ENCODE data around the gene ARL2BP. TPM values are rescaled to one million over a fixed set of nuclear protein-coding genes. Genes with fewer than 3 reads are reported as not detected.

The ARL2BP gene
- total and polyA plus RNA-seq, 4 donors, result 13.4 to 33.6 (median 19.2) TPM

DNA sequence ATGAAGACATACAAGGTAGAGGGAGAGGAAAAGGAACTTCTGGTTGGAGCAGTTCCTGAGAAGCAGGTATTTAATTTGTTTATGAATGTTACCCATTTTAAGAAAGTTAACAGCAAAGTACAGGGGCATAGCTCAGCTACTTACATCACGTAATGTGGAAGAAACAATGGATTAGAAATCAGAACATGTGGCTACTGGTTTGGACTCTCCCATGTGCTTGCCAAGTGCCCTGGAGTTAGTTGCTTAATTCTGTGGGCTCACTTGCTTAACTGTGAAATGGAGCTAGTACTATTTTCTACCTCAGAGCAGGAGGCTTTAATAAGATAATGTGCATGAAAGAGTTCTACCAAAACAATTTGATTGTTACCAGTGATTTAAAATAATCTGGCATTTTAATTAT lies 31.6 kb upstream of the ARL2BP start:
- no peak overlapping the region for H3K9ac ChIP-seq (ENCODE audit: low read depth in 1 of 2, low read length in 2 of 2)
- no peak overlapping the region for H3K27ac ChIP-seq (ENCODE audit: low read depth in 1 of 2, low read length in 2 of 2)
- TF ChIP-seq HNF4A (conservative IDR thresholded peaks at IDR 0.05), result no peak
- TF ChIP-seq, protein P1, sequence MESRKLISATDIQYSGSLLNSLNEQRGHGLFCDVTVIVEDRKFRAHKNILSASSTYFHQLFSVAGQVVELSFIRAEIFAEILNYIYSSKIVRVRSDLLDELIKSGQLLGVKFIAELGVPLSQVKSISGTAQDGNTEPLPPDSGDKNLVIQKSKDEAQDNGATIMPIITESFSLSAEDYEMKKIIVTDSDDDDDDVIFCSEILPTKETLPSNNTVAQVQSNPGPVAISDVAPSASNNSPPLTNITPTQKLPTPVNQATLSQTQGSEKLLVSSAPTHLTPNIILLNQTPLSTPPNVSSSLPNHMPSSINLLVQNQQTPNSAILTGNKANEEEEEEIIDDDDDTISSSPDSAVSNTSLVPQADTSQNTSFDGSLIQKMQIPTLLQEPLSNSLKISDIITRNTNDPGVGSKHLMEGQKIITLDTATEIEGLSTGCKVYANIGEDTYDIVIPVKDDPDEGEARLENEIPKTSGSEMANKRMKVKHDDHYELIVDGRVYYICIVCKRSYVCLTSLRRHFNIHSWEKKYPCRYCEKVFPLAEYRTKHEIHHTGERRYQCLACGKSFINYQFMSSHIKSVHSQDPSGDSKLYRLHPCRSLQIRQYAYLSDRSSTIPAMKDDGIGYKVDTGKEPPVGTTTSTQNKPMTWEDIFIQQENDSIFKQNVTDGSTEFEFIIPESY (IDR thresholded peaks at IDR 0.05), result no peak
- TF ChIP-seq JUND (IDR thresholded peaks at IDR 0.05), result no peak
- TF ChIP-seq HNF4G (IDR thresholded peaks at IDR 0.05), result no peak
- TF ChIP-seq EGR1 (IDR thresholded peaks at IDR 0.05; ENCODE audit: low read depth in 2 of 2), result no peak
- peaks cover 21 to 79% (median 63%) of the 10 kb centered on the region in 4 donors for H3K36me3 ChIP-seq (ENCODE audit: control insufficient read depth in 4 of 4, insufficient read depth in 3 of 4, low read depth in 1 of 4, low read length in 3 of 4)
- H3K4me1 ChIP-seq (ENCODE audit: control insufficient read depth in 4 of 4, insufficient read depth in 4 of 4, low read length in 3 of 4), result no peaks in the 10 kb centered on the region
- H3K4me3 ChIP-seq (ENCODE audit: low read depth in 1 of 3, low read length in 3 of 3), result no peak overlapping the region
- peaks cover 11 to 20% (median 17%) of the 10 kb centered on the region in 4 donors for H3K9me3 ChIP-seq (ENCODE audit: control insufficient read depth in 4 of 4, low read length in 3 of 4)
- WGBS, result 79% methylated on average over 1 of the region's 1 CpG
- no peak for DNase-seq (ENCODE audit: low spot score)
- H3K27me3 ChIP-seq (ENCODE audit: control insufficient read depth in 4 of 4, insufficient read depth in 4 of 4, low read length in 3 of 4), result no peaks in the 10 kb centered on the region

DNA sequence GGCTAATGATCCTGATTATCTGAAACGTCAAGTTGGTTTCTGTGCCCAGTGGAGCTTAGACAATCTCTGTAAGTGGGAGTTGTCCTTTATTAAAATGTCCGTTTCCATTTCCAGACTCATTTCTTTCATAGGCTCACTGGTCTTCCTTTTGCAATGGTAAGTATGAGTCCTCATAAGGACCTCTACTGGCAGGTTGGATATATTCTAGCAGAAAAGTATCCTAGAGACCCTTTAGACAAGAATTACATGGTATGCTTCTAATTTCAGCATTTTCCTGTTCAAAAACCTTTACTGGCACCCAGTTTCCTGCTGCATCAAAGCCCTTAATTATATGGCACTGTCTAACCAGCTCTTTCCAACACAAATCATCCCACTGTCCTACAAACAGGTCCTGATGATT lies 28.1 kb upstream of the ARL2BP start:
- no peak overlapping the region for H3K9ac ChIP-seq (ENCODE audit: low read depth in 1 of 2, low read length in 2 of 2)
- H3K27ac ChIP-seq (ENCODE audit: low read depth in 1 of 2, low read length in 2 of 2), result no peak overlapping the region
- H3K4me3 ChIP-seq (ENCODE audit: low read depth in 1 of 3, low read length in 3 of 3), result no peak overlapping the region
- TF ChIP-seq EGR1 (IDR thresholded peaks at IDR 0.05; ENCODE audit: low read depth in 2 of 2) (no peak), RAD21 (IDR thresholded peaks at IDR 0.05) (no peak), RXRA (IDR thresholded peaks at IDR 0.05) (no peak), FOXA1 (IDR thresholded peaks at IDR 0.05) (no peak), FOXA2 (IDR thresholded peaks at IDR 0.05) (no peak), NR2F2 (IDR thresholded peaks at IDR 0.05) (no peak), TAF1 (conservative IDR thresholded peaks at IDR 0.05) (no peak), HNF4A (conservative IDR thresholded peaks at IDR 0.05) (no peak), SP1 (IDR thresholded peaks at IDR 0.05) (no peak)
- TF ChIP-seq, protein P1 (IDR thresholded peaks at IDR 0.05), result no peak
- TF ChIP-seq, protein P2, sequence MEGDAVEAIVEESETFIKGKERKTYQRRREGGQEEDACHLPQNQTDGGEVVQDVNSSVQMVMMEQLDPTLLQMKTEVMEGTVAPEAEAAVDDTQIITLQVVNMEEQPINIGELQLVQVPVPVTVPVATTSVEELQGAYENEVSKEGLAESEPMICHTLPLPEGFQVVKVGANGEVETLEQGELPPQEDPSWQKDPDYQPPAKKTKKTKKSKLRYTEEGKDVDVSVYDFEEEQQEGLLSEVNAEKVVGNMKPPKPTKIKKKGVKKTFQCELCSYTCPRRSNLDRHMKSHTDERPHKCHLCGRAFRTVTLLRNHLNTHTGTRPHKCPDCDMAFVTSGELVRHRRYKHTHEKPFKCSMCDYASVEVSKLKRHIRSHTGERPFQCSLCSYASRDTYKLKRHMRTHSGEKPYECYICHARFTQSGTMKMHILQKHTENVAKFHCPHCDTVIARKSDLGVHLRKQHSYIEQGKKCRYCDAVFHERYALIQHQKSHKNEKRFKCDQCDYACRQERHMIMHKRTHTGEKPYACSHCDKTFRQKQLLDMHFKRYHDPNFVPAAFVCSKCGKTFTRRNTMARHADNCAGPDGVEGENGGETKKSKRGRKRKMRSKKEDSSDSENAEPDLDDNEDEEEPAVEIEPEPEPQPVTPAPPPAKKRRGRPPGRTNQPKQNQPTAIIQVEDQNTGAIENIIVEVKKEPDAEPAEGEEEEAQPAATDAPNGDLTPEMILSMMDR (IDR thresholded peaks at IDR 0.05; ENCODE audit: low read depth, low read length, missing input control), result no peak
- 92% methylated on average over 2 of the region's 2 CpGs for WGBS
- DNase-seq (ENCODE audit: low spot score), result no peak
- H3K4me1 ChIP-seq (ENCODE audit: control insufficient read depth in 4 of 4, insufficient read depth in 4 of 4, low read length in 3 of 4), result no peaks in the 10 kb centered on the region
- H3K36me3 ChIP-seq (ENCODE audit: control insufficient read depth in 4 of 4, insufficient read depth in 3 of 4, low read depth in 1 of 4, low read length in 3 of 4), result peaks cover 21 to 87% (median 73%) of the 10 kb centered on the region in 4 donors
- H3K9me3 ChIP-seq (ENCODE audit: control insufficient read depth in 4 of 4, low read length in 3 of 4), result peaks cover 11 to 20% (median 17%) of the 10 kb centered on the region in 4 donors
- H3K27me3 ChIP-seq (ENCODE audit: control insufficient read depth in 4 of 4, insufficient read depth in 4 of 4, low read length in 3 of 4), result no peaks in the 10 kb centered on the region

DNA sequence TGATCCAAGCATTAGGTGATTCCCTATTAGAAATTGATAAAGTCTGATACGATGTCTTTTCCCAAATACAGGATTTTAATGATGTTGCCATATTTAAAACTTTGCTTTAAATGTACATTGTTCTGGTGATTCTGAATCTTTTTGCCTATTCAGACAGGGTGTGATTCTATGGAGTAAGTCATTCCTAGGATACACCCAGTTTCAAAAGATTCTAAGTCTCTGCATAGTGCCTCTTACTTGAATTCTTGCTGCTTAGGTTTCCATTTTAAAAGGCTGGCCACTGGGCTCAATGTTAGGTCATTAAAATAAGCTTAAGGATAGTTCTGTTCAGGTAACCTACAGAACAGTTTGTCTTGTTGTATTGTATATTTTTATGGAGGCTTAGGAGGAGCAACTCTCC lies 22.0 kb upstream of the ARL2BP start:
- TF ChIP-seq, protein P1 (IDR thresholded peaks at IDR 0.05), result no peak
- 96% methylated on average over 1 of the region's 1 CpG for WGBS
- H3K4me3 ChIP-seq (ENCODE audit: low read depth in 1 of 3, low read length in 3 of 3), result no peak overlapping the region

More for the DNA sequence above, 22.0 kb upstream of the ARL2BP start:
- Histone ChIP-seq H3K27ac (ENCODE audit: low read depth in 1 of 2, low read length in 2 of 2) (no peak overlapping the region), H3K27me3 (ENCODE audit: control insufficient read depth in 4 of 4, insufficient read depth in 4 of 4, low read length in 3 of 4) (no peaks in the 10 kb centered on the region), H3K36me3 (ENCODE audit: control insufficient read depth in 4 of 4, insufficient read depth in 3 of 4, low read depth in 1 of 4, low read length in 3 of 4) (peaks cover 14 to 73% (median 63%) of the 10 kb centered on the region in 4 donors), H3K4me1 (ENCODE audit: control insufficient read depth in 4 of 4, insufficient read depth in 4 of 4, low read length in 3 of 4) (no peaks in the 10 kb centered on the region), H3K9me3 (ENCODE audit: control insufficient read depth in 4 of 4, low read length in 3 of 4) (no peaks in the 10 kb centered on the region), H3K9ac (ENCODE audit: low read depth in 1 of 2, low read length in 2 of 2) (no peak overlapping the region)
- no peak for DNase-seq (ENCODE audit: low spot score)
